H1 (cell line): ENCODE results near the gene NOVA1. TPM values are rescaled to one million over a fixed set of nuclear protein-coding genes. Genes with fewer than 3 reads are reported as not detected.

Experiments
- ATF2 ChIP-seq: IDR thresholded peaks from 2 replicates; pipeline ENCODE4 v1.6.1; 2012; ENCODE audit warnings: low read length, inconsistent platforms
- JUN ChIP-seq: IDR thresholded peaks from 2 replicates; pipeline ENCODE4 v1.6.1; 2011; ENCODE audit warnings: low read depth, mild to moderate bottlenecking, improper control_type of control experiment, low read length
- PHF8 ChIP-seq: fragments of 200-600 bp; sonication (generic); conservative IDR thresholded peaks from 2 replicates; pipeline ENCODE4 v1.7.1; 2012; ENCODE audit warnings: low read depth, mild to moderate bottlenecking, inconsistent platforms, low read length, moderate library complexity
- TAF1 ChIP-seq: IDR thresholded peaks from 2 replicates; pipeline ENCODE4 v1.6.1; 2011; ENCODE audit warnings: mild to moderate bottlenecking, low read depth, low read length
- ZNF274 ChIP-seq: IDR thresholded peaks from 2 replicates; pipeline ENCODE4 v1.7.0; 2012; ENCODE audit warnings: low read length, borderline replicate concordance; ENCODE audit errors: extremely low read depth
- polyA plus RNA-seq, 7 experiments: library from polyadenylated mRNA; depleted of rRNA in 3 of 7; stranded (reverse) in 5 of 7; unstranded in 2 of 7; fragments of >200 nt in 5 of 7; fragments of 200-250 nt in 2 of 7; gene quantifications; 1 replicate in 5 of 7; 2 replicates in 1 of 7; 4 replicates in 1 of 7; pipeline versions ENCODE4 v1.2.1 to v1.2.3, GENCODE V29; 2011 to 2013; ENCODE audit warnings: missing spikeins in 2 of 7, mixed read lengths in 2 of 7
- total RNA-seq: library from RNA; stranded (reverse); fragmentation: NEBNext Ultra II Directional; extraction: Animal tissue kit (Norgen Biotek cat#: 25700); gene quantifications from 2 replicates; pipeline ENCODE4 v1.2.1, GENCODE V29; 2021

The NOVA1 gene
- total and polyA plus RNA-seq, 2 of the 8 experiments (the other 6 are each of a cell fraction or from before 2014, with no cell fraction given): 6.8 to 12.7 TPM

DNA sequence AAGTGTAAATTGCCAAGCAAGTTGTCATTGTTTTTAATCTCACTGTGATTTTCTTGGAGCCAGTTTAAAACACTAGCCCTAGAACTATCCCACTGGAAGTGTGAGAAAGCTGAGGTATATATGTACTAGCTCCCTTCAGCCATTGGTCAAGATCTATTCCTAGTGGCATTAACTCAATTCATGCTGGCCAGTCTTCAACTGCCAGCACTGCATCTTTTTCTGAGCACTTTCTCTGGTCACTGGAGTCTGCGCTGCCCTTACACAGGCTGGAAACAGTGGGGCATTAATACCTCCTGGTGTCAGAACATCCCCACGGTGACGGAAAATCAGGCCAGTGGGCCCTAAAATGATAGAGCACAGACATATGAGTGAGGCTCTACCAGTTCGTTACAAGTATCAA is 4.0 kb upstream of the NOVA1 start (continued):
- TF ChIP-seq ZNF274 (no peak), ATF2 (no peak), TAF1 (no peak), JUN (no peak), PHF8 (no peak)
